ENCODE data around the gene MMP7.

The MMP7 gene

GRCh38 chr11:102530558-102530957 lies at the start of gene MMP7:
Gene MMP7 (minus strand): TSS chr11:102530747. CDS start chr11:102530700, 47 bp downstream.
- TF ChIP-seq POLR2AphosphoS5 (IDR thresholded peaks at IDR 0.05; ENCODE audit: borderline replicate concordance, low read depth, low read length): no peak
- TF ChIP-seq EZH2 (IDR thresholded peaks at IDR 0.05): no peak
- no peaks in the 10 kb centered on the region for H3K9me3 ChIP-seq (ENCODE audit: low read depth, low read length)
- H3K27ac ChIP-seq: no peak within 1 kb of the TSS
- H3K9ac ChIP-seq (ENCODE audit: insufficient read length): no peak within 1 kb of the TSS
- H3K4me3 ChIP-seq: no peak within 1 kb of the TSS
- DNase-seq (ENCODE audit: low read depth, low spot score): no peak
- H3K36me3 ChIP-seq (ENCODE audit: insufficient read depth, low read length): no peaks in the 10 kb centered on the region

- Histone ChIP-seq H3K9me3 (ENCODE audit: low read depth, low read length) (no peaks in the 10 kb centered on the region), H3K27ac (no peak overlapping the region), H3K9ac (ENCODE audit: insufficient read length) (no peak overlapping the region), H3K36me3 (ENCODE audit: insufficient read depth, low read length) (no peaks in the 10 kb centered on the region), H3K4me3 (no peak overlapping the region)
- DNase-seq (ENCODE audit: low read depth, low spot score): no peak
- TF ChIP-seq FOXP2 (optimal IDR thresholded peaks at IDR 0.05; ENCODE audit: control extremely low read depth, extremely low read length, insufficient read depth) (no peak), EZH2 (IDR thresholded peaks at IDR 0.05) (no peak), POLR2AphosphoS5 (IDR thresholded peaks at IDR 0.05; ENCODE audit: borderline replicate concordance, low read depth, low read length) (no peak)
Measured at GRCh38 chr11:102577723-102578122, 47.2 kb upstream of the MMP7 start.

- Histone ChIP-seq H3K36me3 (ENCODE audit: insufficient read depth, low read length) (no peaks in the 10 kb centered on the region), H3K27ac (no peak overlapping the region), H3K9ac (ENCODE audit: insufficient read length) (no peak overlapping the region), H3K4me3 (no peak overlapping the region), H3K9me3 (ENCODE audit: low read depth, low read length) (no peaks in the 10 kb centered on the region)
- DNase-seq (ENCODE audit: low read depth, low spot score): no peak
- TF ChIP-seq FOXP2 (optimal IDR thresholded peaks at IDR 0.05; ENCODE audit: control extremely low read depth, extremely low read length, insufficient read depth) (no peak), POLR2AphosphoS5 (IDR thresholded peaks at IDR 0.05; ENCODE audit: borderline replicate concordance, low read depth, low read length) (no peak), EZH2 (IDR thresholded peaks at IDR 0.05) (no peak)
Measured at GRCh38 chr11:102577182-102577581, 46.6 kb upstream of the MMP7 start.

GRCh38 chr11:102576350-102576749 lies 45.8 kb upstream of the MMP7 start:
- Histone ChIP-seq H3K36me3 (ENCODE audit: insufficient read depth, low read length) (no peaks in the 10 kb centered on the region), H3K4me3 (no peak overlapping the region), H3K27ac (no peak overlapping the region), H3K9me3 (ENCODE audit: low read depth, low read length) (no peaks in the 10 kb centered on the region), H3K9ac (ENCODE audit: insufficient read length) (no peak overlapping the region)
- TF ChIP-seq FOXP2 (optimal IDR thresholded peaks at IDR 0.05; ENCODE audit: control extremely low read depth, extremely low read length, insufficient read depth): no peak
- no peak for TF ChIP-seq EZH2 (IDR thresholded peaks at IDR 0.05)
- TF ChIP-seq POLR2AphosphoS5 (IDR thresholded peaks at IDR 0.05; ENCODE audit: borderline replicate concordance, low read depth, low read length): no peak
- no peak for DNase-seq (ENCODE audit: low read depth, low spot score)

GRCh38 chr11:102575012-102575411 lies 44.5 kb upstream of the MMP7 start:
- TF ChIP-seq EZH2 (IDR thresholded peaks at IDR 0.05): no peak
- no peak for TF ChIP-seq FOXP2 (optimal IDR thresholded peaks at IDR 0.05; ENCODE audit: control extremely low read depth, extremely low read length, insufficient read depth)
- no peak for TF ChIP-seq POLR2AphosphoS5 (IDR thresholded peaks at IDR 0.05; ENCODE audit: borderline replicate concordance, low read depth, low read length)

GRCh38 chr11:102573851-102574250 lies 43.3 kb upstream of the MMP7 start:
- H3K9me3 ChIP-seq (ENCODE audit: low read depth, low read length): no peaks in the 10 kb centered on the region
- H3K27ac ChIP-seq: no peak overlapping the region
- no peaks in the 10 kb centered on the region for H3K36me3 ChIP-seq (ENCODE audit: insufficient read depth, low read length)
- H3K9ac ChIP-seq (ENCODE audit: insufficient read length): no peak overlapping the region
- no peak overlapping the region for H3K4me3 ChIP-seq
- TF ChIP-seq FOXP2 (optimal IDR thresholded peaks at IDR 0.05; ENCODE audit: control extremely low read depth, extremely low read length, insufficient read depth) (no peak), EZH2 (IDR thresholded peaks at IDR 0.05) (no peak), POLR2AphosphoS5 (IDR thresholded peaks at IDR 0.05; ENCODE audit: borderline replicate concordance, low read depth, low read length) (no peak)
- DNase-seq (ENCODE audit: low read depth, low spot score): peak; percentile 50

More at GRCh38 chr11:102575012-102575411, 44.5 kb upstream of the MMP7 start:
- Histone ChIP-seq H3K9ac (ENCODE audit: insufficient read length) (no peak overlapping the region), H3K27ac (no peak overlapping the region), H3K4me3 (no peak overlapping the region), H3K9me3 (ENCODE audit: low read depth, low read length) (no peaks in the 10 kb centered on the region), H3K36me3 (ENCODE audit: insufficient read depth, low read length) (no peaks in the 10 kb centered on the region)
- no peak for DNase-seq (ENCODE audit: low read depth, low spot score)

GRCh38 chr11:102572554-102573220 lies 42.1 kb upstream of the MMP7 start:
- Histone ChIP-seq H3K4me3 (no peak overlapping the region), H3K27ac (no peak overlapping the region), H3K9ac (ENCODE audit: insufficient read length) (no peak overlapping the region), H3K9me3 (ENCODE audit: low read depth, low read length) (no peaks in the 10 kb centered on the region), H3K36me3 (ENCODE audit: insufficient read depth, low read length) (no peaks in the 10 kb centered on the region)
- TF ChIP-seq POLR2AphosphoS5 (IDR thresholded peaks at IDR 0.05; ENCODE audit: borderline replicate concordance, low read depth, low read length) (no peak), FOXP2 (optimal IDR thresholded peaks at IDR 0.05; ENCODE audit: control extremely low read depth, extremely low read length, insufficient read depth) (no peak), EZH2 (IDR thresholded peaks at IDR 0.05) (no peak)
- DNase-seq (ENCODE audit: low read depth, low spot score): no peak

- DNase-seq (ENCODE audit: low read depth, low spot score): no peak
- Histone ChIP-seq H3K9ac (ENCODE audit: insufficient read length) (no peak overlapping the region), H3K36me3 (ENCODE audit: insufficient read depth, low read length) (no peaks in the 10 kb centered on the region)
Measured at GRCh38 chr11:102568851-102569250, 38.3 kb upstream of the MMP7 start.

GRCh38 chr11:102566112-102566511 lies 35.6 kb upstream of the MMP7 start:
- TF ChIP-seq FOXP2 (optimal IDR thresholded peaks at IDR 0.05; ENCODE audit: control extremely low read depth, extremely low read length, insufficient read depth): no peak
- no peak for TF ChIP-seq POLR2AphosphoS5 (IDR thresholded peaks at IDR 0.05; ENCODE audit: borderline replicate concordance, low read depth, low read length)
- no peak for TF ChIP-seq EZH2 (IDR thresholded peaks at IDR 0.05)
- Histone ChIP-seq H3K9ac (ENCODE audit: insufficient read length) (no peak overlapping the region), H3K36me3 (ENCODE audit: insufficient read depth, low read length) (no peaks in the 10 kb centered on the region), H3K27ac (no peak overlapping the region), H3K9me3 (ENCODE audit: low read depth, low read length) (no peaks in the 10 kb centered on the region), H3K4me3 (no peak overlapping the region)
- DNase-seq (ENCODE audit: low read depth, low spot score): no peak

More at GRCh38 chr11:102568851-102569250, 38.3 kb upstream of the MMP7 start:
- H3K4me3 ChIP-seq: no peak overlapping the region
- H3K27ac ChIP-seq: no peak overlapping the region
- TF ChIP-seq POLR2AphosphoS5 (IDR thresholded peaks at IDR 0.05; ENCODE audit: borderline replicate concordance, low read depth, low read length): no peak
- TF ChIP-seq EZH2 (IDR thresholded peaks at IDR 0.05): no peak
- TF ChIP-seq FOXP2 (optimal IDR thresholded peaks at IDR 0.05; ENCODE audit: control extremely low read depth, extremely low read length, insufficient read depth): no peak
- no peaks in the 10 kb centered on the region for H3K9me3 ChIP-seq (ENCODE audit: low read depth, low read length)
